ENCODE data around the gene PDZD8.
"Not testable (repeated sequence)": the region's sequence is repeated elsewhere in the genome, so short reads cannot be mapped to it uniquely, and the experiment has no call there.

PDZD8 gene

DNA sequence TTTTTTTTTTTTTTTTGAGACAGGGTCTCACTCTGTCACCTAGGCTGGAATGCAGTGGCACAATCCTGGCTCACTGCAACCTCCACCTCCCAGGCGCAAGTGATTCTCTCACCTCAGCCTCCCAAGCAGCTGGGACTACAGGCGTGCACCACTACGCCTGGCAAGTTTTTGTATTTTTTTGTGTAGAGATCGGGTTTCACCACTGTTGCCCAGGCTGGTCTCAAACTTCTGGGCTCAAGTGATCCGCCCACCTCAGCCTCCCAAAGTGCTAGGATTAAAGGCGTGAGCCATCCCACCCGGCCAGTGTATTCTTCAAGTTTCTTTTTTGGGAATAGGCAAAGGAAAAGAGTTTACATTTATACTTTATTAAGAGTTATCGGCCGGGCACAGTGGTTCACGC, 84.4 kb downstream of the PDZD8 start:
- not testable (repeated sequence) for DNase-seq

DNA sequence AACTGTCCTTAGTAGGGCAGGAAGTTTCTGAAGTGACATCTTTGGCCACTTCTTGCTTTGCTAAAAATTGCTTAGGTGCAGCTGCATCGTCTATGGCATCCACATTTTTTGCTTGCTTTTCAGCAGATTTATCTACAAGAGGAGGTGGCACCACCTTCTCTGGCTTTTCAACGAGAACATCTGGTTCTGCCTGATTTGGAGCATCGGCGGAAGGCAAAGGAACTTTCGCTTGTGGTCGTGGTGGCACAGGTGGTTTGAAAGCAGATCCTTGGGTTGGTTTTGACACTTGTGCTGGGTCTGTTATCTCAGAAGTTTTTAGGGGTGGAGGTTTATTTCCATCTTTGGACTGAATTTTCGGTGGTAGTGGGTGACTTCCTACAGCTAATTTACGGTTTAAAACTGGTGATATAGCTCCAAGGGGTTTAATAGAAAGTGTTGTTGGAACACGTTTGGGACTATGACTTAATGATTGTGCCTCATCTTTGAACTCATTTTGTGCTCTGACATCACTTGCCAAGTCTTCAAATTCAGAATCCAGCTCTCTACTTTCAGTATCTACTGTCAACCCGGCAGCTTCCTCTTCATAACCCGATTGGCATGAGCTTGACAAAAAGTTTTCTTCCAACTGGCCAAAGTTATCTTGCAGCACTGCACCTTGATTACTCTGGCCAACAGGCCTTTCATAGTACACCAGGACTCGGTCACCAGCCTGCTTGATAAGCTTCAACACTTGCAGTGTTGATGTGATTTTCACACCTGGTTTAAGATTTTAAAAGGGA, 90.3 kb downstream of the PDZD8 start:
- no peak for DNase-seq

DNA sequence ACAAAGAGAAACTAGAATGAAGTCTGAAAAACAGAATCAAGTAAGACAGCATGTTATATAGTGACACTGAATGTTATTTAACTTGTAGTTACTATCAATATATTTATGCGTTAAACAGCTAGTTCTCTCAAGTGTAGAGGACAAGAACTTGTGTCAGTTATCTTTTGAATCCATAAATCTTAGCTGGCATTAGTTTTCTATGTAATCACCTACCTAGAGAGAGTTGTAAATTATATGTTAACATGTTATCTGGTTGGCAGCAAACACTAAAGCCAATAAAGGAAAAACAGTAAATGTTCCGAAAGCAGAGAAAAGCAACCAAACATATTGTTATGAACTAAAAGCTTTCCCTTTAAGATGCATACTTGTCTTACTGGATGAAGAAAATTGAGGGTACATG, 97.6 kb downstream of the PDZD8 start:
- DNase-seq: no peak

DNA sequence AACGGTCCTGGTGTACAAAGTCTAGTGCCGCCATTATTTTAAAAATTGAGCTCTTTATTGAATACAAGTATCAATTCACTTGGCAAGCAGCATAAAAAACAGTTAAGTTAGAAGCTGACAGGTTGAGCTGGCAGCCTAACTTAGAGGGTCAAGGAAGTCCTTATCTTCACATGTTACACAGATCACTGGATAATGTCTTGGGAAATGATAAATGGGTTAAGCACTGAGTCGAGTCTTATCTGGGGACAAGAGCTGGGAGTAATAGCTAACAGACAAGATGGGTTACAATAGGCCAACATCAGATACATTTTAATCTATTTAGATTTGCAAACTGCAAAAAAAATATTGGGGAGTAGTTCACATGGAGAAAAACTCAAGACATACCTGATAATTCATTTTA, 100.1 kb downstream of the PDZD8 start:
- no peak for DNase-seq

DNA sequence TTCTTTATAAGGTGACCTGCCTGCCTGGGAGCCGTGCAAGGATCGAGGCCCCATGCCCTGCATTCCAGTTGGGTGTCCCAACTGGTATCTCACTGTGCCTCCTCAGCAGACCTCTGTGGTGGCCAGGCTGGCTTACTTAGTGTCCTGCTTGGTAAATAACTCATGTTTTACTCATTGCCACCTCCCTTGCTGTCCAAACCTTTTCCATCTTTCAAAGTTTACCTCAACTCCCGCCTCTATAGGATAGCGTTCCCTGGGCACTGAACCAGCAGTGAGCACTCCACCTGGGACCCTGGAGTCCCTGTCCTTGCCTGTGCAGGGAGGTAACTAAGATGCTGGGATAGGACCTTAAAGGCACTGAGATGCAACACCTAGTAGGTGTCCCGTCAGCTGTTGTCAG, 100.7 kb downstream of the PDZD8 start:
- DNase-seq: no peak

DNA sequence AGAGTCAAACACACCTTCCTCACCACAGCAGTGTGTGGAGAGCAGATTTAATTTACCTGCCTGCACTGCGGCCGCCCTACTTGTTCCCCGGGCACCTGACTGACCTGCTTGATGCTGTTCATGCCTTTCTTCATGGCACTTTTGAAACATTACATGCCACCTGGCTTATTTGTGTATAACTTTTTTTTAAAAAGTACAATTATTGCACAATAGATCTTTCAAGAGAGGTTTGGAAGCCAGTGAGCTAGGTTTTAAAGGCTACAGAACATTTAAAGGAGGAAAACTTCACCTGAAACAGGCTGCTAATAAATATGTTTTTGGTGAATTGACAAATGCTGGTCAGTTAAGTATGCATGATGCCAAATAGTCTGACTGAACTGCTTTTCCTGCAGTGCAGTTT, 101.3 kb downstream of the PDZD8 start:
- DNase-seq: no peak

DNA sequence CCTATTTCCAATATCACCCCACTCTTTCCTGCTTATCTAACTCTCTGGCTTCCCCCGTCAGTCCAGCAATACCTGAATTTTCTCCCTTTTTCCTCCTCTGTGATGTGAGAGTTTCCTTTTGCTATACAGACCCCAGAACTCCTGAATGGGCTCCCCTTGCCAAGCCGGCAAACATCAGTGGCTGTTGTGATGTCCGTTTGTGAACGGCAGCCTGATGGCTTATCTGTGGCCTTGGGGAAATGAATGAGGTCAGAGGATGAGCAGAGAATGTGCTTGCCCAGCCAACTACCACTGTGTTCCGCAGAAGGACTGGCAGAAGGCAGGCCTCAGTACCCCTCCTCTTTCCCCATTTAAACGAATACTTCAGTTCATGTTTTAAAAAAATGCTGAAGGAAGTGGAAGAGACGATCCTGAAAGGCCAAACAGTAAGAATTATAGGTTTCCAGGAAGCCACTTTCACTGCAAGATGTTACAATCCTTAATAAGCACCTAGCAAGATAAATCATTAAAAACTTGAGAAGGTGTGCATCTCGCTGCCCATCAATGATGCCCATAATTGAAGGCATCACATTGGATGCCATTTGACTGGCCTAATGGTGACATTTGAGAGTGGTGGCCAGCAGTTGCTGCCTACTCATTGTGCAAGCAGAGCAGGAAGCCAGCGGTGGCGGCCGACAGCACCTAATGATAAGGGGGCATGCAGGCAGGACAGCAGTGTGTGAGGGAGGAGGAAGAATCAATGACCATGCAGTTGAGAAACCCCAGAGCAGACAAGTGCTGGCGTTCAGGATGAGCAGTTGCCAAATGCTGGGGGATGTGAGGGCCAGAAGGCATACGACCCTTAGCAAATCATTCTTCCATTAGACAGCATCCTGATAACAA, 102.8 kb downstream of the PDZD8 start:
- no peak for DNase-seq

DNA sequence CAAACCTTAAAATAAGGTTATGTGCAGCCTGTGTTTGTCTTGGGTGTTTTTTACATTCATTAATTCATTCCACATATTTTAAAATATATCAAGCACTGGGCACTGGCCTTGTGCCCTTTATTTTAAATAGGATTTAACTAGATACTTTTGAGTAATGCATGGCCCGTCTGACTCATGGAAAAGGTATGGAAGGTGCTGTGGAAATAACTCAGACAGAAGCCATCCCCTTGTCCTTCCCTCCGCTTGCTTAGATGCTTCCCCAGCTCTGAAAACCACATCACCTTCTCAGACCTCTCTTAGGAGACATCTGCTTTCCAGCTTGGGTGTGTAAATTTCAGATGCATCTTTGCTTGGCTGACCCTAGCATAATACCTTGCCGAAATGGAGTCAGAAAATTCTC, 103.8 kb downstream of the PDZD8 start:
- DNase-seq: no peak

DNA sequence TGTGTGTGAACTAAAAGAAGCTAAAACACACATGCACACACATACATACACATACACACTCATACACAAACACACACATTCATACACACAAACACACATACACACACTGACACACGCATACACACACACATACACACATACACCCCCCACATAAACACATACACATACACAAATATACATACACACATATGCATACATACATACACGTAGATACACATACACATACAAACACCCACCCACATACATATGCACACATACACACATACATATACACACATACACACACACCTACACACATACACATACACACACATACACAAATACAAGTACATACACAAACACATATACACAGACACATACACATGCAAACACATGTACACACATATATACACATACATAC, 106.3 kb downstream of the PDZD8 start:
- no peak for DNase-seq

DNA sequence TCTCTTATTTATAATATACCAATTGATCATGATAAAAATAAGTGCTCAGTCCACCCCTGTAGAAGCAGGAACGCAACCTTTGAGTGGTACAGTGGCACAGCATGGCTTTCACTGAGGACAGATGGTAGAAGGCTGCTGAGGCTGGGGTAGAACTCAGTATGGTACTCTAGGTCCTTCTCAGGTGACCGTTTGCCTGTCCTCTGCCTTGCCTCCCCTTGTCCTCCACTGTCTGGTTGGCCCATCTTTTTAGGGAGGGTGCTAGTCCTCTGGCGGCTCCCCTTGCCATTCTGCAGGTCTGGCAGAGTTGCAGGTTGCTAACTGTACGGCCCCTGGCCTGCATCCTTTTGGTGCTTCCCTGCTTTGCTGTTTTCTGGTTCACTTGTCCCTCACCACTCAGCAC, 107.0 kb downstream of the PDZD8 start:
- no peak for DNase-seq

DNA sequence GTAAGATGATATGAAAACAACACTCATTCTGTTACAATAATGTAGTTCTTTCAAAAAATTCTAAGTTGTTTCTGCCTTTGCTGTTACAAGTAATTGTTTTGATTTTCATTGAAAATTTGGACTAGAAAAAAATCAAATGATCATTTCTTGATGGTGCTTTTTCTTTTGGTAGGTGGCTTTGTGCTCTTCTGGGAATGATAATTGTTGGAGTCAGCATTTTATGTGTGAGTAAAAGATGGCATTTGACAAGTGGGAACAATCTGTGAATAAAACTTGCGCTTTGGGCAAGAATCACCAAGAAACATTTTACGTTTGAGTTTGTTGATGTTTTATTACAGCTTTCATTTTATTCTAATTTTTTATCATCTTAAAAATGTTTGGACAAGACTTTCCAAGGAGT, 108.4 kb downstream of the PDZD8 start:
- no peak for DNase-seq

DNA sequence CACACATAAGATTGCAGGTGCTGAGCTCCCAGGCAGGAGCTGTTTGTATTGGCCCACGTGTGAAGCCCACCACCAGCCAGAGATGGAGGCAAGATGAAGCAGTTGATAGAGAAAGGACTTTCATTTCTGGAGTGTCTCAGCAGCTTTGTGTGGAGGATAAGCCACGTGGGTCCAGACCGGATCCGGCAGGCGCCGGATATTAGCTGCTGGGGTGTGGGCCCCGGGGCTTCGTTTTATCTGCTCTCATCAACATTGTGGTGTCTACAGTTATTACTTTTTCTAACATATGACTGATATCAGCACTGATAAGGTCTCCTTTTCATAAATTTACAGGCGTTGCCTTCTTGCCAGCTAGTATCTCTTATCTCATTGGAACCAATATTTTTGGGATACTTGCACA, 108.8 kb downstream of the PDZD8 start:
- DNase-seq: no peak

DNA sequence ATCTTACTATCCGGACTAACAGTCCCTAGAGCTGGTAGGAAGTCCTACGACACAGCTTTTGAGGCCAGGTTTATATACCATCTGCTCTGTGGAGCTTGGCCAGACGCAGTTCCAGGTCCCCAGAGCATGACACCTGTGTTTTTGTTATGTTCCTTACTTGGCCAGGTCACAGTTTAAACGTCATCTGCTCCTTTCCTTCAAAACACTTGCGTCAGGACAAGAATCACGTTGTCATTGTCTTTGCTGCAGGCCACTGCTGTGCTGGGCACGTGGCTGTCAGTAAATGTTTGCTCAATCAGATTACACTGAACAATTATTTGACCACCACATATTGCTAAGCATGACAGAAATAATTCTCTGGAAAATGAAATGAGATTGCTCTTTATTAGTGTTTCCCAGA, 110.5 kb downstream of the PDZD8 start:
- DNase-seq: no peak

DNA sequence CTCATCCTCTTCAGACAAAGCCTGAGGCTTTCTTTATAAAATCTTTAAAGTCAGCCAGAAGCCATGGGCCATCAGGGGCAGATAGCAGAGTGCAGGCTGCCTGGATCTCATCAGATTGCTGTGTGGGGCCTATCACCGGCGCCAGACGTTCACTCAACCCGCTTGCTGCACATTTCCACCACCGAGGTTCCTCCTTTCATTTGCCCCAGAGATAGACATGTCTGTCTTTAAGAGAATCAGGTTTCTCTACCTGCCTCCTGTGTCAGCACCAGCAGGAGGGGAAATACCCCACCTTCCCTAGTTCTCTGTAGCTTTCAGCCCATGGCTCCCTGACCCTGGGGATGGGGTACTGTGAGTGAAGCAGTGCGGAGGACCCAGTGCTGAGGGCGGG, 112.3 kb downstream of the PDZD8 start:
- no peak for DNase-seq

DNA sequence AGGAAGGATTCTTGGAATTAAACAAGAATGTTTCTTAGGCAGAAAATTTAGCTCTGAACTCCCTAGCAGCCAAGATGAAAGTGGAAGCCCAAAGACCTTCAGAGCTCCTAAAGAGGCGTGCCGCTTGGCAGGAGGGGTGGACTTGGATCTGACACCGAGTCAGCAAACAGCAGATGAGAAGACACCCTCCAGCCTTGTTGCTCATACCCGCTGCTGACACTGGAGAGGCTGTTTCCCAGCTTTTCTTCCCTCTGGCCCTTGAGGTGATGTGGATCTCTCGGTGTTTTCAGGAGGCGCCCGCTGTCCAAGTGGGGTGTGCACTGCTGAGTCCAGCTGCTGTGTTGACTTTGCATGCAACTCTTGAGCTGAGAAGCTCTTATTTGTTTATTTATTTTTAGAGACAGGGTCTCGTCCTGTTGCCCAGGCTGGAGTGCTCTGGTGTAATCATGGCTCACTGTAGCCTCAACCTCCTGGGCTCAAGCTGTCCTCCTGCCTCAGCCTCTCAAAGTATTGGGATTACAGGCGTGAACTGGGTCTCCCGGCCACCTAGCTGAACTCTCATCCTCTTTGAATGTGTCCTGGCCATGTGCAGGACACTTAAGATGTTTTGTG, 112.8 kb downstream of the PDZD8 start:
- DNase-seq: no peak

DNA sequence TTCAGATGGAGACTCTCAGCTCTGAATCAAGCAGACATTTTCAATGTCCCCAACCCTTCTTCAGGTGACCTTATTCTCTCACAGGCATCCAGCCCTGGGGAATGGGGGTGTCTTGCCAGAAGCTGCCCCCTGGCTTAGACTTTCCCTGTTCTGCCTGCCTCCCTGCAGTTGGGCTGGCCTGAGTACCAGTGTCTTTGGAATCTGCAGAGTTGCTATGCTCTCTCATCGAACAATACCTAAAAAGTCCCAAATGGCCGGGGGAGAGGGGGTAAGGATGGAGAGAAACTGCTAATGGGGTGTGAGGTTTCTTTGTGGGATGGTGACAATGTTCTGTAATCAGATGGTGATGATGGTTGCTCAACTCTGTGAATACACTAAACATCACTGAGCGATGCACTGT, 113.7 kb downstream of the PDZD8 start:
- no peak for DNase-seq

DNA sequence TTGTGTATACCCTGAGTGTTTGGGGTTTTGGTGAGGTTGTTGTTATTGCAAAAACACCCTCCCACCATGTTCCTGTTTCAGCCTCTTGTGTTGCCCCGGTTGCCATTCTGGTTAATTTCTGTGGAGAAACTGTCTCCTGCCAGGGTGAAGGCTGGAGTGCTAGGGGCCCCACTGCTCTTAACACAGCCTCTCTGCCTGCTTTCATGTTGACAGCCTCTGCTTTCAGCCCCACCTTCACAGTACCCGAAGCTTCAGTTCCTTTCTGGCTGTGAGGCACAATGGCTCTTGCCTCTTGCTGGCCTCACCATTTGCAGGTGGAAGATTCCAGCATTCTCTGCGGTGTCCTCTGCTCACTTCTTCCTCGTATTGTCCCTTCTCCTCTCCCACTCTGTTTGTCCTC, 115.2 kb downstream of the PDZD8 start:
- peak; percentile 46 to 49 for DNase-seq

DNA sequence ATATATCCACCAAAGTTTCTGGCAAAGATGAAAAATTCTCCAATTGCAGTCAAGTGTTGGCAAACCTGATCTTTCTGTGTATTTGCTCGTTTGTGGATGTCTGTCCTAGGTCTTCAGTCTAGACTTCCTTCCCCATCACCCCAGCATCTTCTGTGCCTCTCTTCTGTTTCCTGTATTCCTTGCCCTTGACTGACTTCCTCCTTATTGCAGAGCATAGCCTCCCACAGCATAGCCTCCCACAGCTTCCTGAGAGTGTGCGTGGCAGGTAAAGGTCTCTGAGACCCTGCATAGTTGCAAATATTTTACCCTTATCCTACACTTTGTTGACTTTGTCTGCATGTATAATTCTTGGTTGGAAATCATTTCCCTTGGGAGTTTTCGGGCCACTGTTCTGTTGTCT, 116.0 kb downstream of the PDZD8 start:
- peak; percentile 46 to 48 for DNase-seq

DNA sequence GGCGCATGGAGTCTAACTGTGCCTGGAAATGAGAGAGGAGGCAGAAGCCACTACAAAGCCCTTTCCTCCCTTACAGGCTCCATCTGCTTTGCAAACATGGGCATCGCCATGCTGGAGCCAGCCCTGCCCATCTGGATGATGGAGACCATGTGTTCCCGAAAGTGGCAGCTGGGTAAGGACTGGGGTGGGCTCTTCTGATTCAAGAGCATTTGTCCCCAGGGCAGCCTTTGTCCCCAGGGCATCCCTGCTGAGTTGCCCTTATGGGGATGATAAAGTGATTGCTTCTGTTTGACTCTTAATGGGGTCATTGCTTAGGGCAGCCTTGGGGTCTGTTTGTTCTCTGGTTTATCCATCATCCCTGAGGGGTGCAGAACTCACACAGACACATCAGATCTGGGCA, 117.5 kb downstream of the PDZD8 start:
- no peak for DNase-seq

DNA sequence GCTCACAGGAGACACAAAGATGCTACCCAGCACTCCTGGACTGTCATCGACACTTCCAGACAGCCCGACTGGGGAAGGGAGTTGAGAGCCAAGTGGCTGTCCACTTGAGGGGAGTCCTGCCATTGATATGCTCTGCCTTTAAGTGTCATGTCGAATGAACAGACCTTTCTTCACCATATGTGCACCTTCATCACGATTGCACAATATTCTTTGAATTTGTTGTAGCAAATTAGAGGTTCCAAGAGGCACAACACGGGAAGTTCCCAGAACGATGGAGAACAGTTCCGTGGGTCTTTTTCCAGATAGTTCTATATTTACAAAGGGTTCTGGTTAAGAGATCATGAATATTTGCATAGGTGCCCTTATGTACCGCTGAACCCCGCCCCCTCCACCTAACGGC, 118.3 kb downstream of the PDZD8 start:
- DNase-seq: no peak

DNA sequence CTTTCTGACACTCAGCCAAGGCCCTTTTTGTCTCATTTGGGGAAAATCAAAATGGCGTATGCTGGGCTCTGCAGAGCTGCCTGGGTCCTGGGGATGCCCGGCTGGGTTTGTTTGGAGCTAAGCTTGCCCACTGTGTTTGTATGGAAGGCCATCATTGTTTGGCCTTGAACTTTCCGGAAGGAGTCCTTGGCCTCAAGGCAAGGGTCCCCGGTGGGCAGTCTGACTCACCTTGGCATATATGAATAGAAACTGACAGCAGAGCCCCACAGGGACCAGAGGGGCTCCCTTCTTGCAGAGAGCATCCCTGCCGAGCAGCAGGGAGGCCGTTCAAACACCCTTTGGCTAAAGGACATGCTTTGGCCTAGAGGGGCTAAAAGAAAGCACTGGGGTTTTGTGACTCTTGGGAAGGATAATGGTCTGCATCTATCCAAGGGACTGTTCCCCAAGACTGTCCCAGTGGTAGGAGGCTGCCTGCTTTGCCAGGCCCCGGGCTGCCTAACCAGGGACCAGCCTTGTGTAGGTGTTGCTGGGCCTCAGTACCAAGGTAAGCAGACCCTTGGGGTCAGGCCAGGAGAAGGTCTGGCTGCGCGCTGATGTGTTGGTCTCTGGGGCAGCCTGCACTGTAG, 119.3 kb downstream of the PDZD8 start:
- DNase-seq: no peak

DNA sequence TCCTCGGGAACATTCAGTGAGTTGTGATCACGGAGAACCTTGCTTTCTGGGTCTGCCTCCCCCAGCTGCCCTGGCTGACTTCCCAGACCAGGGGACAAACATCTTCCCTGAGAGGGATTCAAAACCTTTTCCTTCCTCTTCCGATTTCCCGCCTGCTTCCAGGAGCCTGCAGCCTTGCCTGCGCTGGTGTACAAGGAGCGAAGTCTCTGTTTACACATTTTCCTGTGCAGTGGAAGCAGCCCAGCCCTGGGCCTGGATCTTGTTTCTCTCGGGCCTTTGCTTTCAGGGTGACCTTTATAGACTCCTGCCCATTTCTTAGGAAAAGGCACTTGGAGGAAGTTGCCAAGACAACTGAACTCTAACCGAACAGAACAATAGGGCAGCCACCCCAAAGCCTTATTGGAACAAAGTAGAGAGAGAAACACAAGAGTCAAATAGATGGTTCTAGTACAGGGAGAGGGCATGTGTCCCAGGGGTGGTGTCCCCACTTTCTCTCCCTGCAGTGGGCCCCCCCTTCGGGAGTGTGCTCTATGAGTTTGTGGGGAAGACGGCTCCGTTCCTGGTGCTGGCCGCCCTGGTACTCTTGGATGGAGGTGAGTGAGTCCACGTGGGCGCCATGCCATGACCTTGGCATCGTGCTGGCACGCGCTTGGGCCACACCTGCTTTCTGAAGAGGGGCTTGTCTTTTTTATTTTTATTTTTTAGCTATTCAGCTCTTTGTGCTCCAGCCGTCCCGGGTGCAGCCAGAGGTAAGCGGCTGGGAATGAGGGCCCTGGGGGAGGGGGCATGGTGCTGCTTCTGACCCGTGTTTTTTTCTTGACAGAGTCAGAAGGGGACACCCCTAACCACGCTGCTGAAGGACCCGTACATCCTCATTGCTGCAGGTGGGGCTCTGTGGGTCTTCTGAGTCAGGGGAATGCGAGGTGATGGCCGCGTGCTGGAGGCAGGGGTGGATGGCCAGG, 120.2 kb downstream of the PDZD8 start:
- DNase-seq: no peak

All from inflammatory macrophage (primary cell).